Neutrophil (primary cell): ENCODE data around the gene NUAK2.

Source experiments
- H3K27ac ChIP-seq: fragments of 200-600 bp; sonication (generic); 2 replicates; pipeline ENCODE4 v1.5.1; 2016; ENCODE audit warnings: mild to moderate bottlenecking, moderate library complexity
- H3K27me3 ChIP-seq: fragments of 200-600 bp; sonication (generic); 2 replicates; pipeline ENCODE4 v1.6.0; 2016; ENCODE audit warnings: mild to moderate bottlenecking
- H3K36me3 ChIP-seq: fragments of 200-600 bp; sonication (generic); 2 replicates; pipeline ENCODE4 v1.5.1; 2017
- H3K4me1 ChIP-seq, 2 experiments: fragments of 200-600 bp in 1 of 2; sonication (generic) in 1 of 2; 1 replicate in 1 of 2; 2 replicates in 1 of 2; pipeline versions ENCODE4 v1.5.1 to v1.6.1; 2013 to 2016; ENCODE audit warnings: low read depth in 1 of 2, low read length in 1 of 2, mild to moderate bottlenecking in 1 of 2, moderate library complexity in 1 of 2; ENCODE audit not compliant: control insufficient read depth in 1 of 2, insufficient read depth in 1 of 2
- H3K4me3 ChIP-seq, 2 experiments: fragments of 200-600 bp in 1 of 2; sonication (generic) in 1 of 2; 1 replicate in 1 of 2; 2 replicates in 1 of 2; pipeline ENCODE4 v1.5.1; 2013 to 2016; ENCODE audit warnings: low read depth in 1 of 2, low read length in 1 of 2, mild to moderate bottlenecking in 1 of 2, moderate library complexity in 1 of 2
- H3K9me3 ChIP-seq: fragments of 200-600 bp; sonication (generic); 2 replicates; pipeline ENCODE4 v1.5.1; 2016
- CTCF ChIP-seq: fragments of 200-600 bp; sonication (generic); IDR thresholded peaks from 2 replicates; pipeline ENCODE4 v1.5.1; 2016; ENCODE audit warnings: antibody characterized with exemption

Gene NUAK2

GRCh38 chr1:205360891-205361290 lies 39.3 kb upstream of the NUAK2 start:
- no peak overlapping the region for H3K4me3 ChIP-seq
- H3K4me1 ChIP-seq: no peaks in the 10 kb centered on the region
- no peaks in the 10 kb centered on the region for H3K36me3 ChIP-seq
- peaks cover 70% of the 10 kb centered on the region for H3K27me3 ChIP-seq
- TF ChIP-seq CTCF: no peak
- no peaks in the 10 kb centered on the region for H3K9me3 ChIP-seq
- H3K27ac ChIP-seq: no peak overlapping the region

GRCh38 chr1:205359771-205360565 lies 38.4 kb upstream of the NUAK2 start:
- no peak for TF ChIP-seq CTCF
- peaks cover 71% of the 10 kb centered on the region for H3K27me3 ChIP-seq
- no peak overlapping the region for H3K27ac ChIP-seq
- H3K4me3 ChIP-seq: no peak overlapping the region
- H3K9me3 ChIP-seq: no peaks in the 10 kb centered on the region
- no peaks in the 10 kb centered on the region for H3K4me1 ChIP-seq
- H3K36me3 ChIP-seq: no peaks in the 10 kb centered on the region

- Histone ChIP-seq H3K4me1 (no peaks in the 10 kb centered on the region), H3K27ac (no peak overlapping the region), H3K9me3 (no peaks in the 10 kb centered on the region), H3K4me3 (no peak overlapping the region), H3K27me3 (peaks cover 68% of the 10 kb centered on the region), H3K36me3 (no peaks in the 10 kb centered on the region)
- no peak for TF ChIP-seq CTCF
These were observed 37.0 kb upstream of the NUAK2 start for GRCh38 chr1:205358579-205358978.

DNA sequence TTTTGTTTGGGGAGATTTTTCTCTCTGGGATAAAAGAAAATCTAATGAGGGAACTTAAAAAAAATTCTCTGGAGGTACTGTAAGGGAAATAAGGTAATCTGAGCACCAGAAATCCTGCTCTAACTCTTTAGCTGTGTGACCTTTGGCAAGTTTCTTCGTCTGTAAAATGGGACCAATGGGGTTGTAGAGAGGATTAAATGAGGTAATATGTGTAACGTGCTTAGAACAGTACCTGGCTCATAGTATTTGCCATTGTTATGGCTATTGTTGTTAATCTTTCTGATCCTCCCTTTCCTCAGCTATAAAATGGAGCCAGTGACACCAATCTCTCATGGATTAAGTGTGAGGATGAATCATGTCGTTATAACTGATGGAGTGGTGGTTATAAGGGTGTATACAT lies 36.0 kb upstream of the NUAK2 start:
- Histone ChIP-seq H3K4me1 (no peaks in the 10 kb centered on the region), H3K27ac (no peak overlapping the region), H3K4me3 (no peak overlapping the region), H3K36me3 (no peaks in the 10 kb centered on the region), H3K9me3 (no peaks in the 10 kb centered on the region), H3K27me3 (peaks cover 58% of the 10 kb centered on the region)
- TF ChIP-seq CTCF: no peak

DNA sequence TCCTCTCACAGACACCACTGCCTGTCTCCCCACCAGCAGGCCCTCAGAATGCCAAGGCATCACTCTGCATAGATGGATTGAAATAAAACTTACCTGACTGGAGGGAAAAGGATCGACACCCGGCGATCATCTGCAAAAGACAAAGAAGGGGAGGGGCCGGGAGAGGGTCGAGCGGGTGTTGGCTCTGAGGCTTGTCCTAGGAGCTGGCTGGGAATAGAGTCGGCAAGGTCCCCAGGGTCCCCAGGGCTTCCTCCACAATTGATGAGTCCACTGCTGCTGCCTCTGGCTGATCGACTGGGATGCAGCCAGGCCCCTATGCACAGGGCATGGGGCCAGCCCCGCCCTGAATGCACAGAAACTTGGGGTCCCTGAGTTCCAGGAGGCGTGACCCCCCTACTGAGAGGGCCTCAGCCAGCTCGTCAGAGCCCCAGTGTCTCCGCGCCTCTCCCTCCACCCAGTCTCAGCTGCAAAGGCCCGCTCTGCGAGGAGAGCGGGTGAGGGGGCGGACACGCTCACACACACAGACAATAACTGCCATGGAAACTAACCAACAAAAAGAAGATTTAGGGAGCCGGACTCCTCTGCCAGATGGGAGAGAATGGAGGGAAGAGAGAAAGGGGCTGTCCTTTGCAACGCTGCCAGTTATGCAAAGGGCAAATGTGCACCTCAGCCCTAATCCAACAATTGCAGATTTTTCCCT lies 35.0 kb upstream of the NUAK2 start, which contains the start of gene KLHDC8A:
KLHDC8A (minus strand) TSS at position 483 of the 700 bp plus-strand sequence. CDS start 13,318 bp downstream, outside the sequence.
- TF ChIP-seq CTCF: no peak
- Histone ChIP-seq H3K27me3 (peaks cover 54% of the 10 kb centered on the region), H3K4me1 (no peaks in the 10 kb centered on the region), H3K4me3 (no peak within 1 kb of the TSS), H3K36me3 (no peaks in the 10 kb centered on the region), H3K9me3 (no peaks in the 10 kb centered on the region), H3K27ac (no peak within 1 kb of the TSS)
